NCI-H1048 (cell line): ENCODE measurements around the gene PLEKHG4B.
"Not testable (repeated sequence)": the region's sequence is repeated elsewhere in the genome, so short reads cannot be mapped to it uniquely, and the experiment has no call there.

Experiments
- DNase-seq: peaks from one replicate; lab custom pipeline; 2025; lab: John Stamatoyannopoulos, UW

PLEKHG4B gene, protein sequence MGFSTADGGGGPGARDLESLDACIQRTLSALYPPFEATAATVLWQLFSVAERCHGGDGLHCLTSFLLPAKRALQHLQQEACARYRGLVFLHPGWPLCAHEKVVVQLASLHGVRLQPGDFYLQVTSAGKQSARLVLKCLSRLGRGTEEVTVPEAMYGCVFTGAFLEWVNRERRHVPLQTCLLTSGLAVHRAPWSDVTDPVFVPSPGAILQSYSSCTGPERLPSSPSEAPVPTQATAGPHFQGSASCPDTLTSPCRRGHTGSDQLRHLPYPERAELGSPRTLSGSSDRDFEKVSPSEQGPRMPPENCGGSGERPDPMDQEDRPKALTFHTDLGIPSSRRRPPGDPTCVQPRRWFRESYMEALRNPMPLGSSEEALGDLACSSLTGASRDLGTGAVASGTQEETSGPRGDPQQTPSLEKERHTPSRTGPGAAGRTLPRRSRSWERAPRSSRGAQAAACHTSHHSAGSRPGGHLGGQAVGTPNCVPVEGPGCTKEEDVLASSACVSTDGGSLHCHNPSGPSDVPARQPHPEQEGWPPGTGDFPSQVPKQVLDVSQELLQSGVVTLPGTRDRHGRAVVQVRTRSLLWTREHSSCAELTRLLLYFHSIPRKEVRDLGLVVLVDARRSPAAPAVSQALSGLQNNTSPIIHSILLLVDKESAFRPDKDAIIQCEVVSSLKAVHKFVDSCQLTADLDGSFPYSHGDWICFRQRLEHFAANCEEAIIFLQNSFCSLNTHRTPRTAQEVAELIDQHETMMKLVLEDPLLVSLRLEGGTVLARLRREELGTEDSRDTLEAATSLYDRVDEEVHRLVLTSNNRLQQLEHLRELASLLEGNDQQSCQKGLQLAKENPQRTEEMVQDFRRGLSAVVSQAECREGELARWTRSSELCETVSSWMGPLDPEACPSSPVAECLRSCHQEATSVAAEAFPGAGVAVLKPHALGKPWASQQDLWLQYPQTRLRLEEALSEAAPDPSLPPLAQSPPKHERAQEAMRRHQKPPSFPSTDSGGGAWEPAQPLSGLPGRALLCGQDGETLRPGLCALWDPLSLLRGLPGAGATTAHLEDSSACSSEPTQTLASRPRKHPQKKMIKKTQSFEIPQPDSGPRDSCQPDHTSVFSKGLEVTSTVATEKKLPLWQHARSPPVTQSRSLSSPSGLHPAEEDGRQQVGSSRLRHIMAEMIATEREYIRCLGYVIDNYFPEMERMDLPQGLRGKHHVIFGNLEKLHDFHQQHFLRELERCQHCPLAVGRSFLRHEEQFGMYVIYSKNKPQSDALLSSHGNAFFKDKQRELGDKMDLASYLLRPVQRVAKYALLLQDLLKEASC (N-terminal part only)

DNA sequence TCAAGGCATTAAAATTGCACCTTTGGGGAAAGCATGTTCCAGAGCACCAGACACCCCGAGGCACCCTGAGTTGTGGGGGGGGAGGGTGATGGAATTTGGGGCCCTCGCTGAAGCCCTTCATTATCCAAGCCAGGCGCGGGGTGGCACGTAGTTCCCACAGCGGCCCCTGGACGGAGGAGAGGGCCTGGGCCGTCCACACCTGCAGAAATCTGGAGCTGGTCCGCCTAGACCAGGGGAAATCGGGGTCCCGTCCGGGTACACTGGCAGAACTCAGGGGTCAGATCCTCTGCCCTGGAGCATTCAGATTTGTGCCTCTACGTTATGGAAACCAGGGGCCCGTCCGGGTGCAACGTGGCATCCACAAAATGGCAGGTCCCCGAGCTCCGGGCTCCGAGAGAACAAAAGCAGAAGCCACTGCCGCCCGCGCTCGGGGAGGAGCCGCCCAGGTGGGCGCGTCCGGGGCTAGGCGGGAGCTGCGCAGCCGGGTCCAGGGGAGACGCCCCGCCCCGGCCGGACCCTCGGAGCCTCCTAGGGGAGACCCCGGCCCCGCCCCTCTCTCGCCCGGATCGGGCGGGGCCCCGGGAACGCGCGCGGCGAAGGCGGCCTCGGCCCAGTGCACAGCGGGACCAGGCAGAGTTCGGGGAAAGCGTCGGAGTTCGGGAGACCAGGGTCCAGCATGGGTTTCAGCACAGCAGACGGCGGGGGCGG lies at the start of gene PLEKHG4B:
PLEKHG4B (plus strand) TSS at position 613 of the 708 bp plus-strand sequence; CDS start at position 677, 64 bp downstream.
- DNase-seq, result peak; percentile 83

DNA sequence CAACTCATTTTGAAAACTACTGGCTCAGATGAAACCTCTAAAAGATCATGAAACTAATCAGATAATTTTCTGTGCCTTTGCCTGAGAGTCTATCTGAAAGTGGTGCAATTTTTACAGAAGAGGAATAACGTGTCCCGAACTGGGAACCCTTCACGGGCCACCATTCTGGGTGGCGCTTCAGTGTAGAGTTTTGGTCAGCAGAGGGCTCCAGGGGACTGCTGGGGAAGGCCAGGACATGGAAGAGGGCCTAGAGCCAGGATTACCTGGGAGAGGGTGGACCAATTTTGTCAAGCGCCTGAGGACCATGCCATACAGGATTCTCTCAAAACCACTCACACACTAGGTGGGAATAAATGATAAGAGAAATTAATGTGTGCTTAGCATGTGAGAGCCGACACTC lies 49.7 kb upstream of the PLEKHG4B start:
- no peak for DNase-seq

DNA sequence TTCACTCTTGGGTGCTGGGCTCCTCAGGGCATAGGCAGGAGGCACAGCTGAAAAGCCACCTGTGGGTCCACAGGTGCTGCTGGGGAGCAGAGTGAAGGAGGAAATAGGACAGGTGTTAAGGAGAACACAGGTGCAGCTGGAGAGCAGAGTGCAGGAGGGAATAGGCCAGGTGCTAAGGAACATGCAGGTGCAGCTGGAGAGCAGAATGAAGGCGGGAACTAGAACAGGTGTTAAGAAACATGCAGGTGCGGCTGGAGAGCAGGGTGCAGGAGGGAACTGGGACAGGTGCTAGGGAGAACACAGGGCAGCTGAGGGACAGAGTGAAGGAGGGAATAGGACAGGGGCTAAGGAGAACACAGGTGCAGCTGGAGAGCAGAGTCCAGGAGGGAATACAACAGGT lies 43.8 kb upstream of the PLEKHG4B start:
- no peak for DNase-seq

DNA sequence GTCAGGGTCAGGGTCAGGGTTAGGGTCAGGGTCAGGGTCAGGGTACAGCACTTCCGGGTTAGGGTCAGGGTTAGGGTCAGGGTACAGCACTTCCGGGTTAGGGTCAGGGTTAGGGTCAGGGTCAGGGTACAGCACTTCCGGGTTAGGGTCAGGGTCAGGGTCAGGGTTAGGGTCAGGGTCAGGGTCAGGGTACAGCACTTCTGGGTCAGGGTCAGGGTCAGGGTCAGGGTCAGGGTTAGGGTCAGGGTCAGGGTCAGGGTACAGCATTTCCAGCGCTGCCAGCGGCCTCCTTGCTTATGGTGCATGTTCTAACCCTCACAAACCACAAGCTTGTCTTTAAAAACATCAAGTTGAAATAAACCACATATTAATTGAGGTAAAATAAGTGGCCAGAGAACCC lies 42.4 kb upstream of the PLEKHG4B start:
- not testable (repeated sequence) for DNase-seq

DNA sequence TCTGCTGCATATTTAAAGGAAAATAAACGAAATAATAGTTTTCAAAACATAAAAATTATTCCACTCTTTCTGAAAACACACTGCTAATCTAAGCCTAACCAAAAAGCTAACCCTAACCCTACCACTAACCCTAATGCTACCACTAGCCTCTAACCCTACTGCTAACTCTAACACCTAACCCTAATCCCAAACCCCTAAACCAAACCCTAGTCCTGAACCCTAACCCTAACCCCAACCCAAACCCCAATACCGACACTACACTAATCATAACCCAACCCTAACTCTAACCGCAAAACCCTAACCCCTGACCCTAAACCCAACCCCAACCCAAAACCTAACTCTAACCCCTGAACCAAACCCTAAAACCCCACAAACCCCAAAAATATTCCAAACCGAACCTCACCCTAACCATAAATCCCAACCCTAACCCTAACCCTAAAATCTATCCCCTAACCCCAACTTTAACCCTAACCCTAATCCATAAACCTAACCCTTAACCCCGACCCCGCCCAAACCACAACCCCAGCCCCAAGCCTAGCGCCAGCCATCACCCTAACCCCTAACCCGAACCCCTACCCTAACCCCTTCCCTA lies 41.9 kb upstream of the PLEKHG4B start:
- no peak for DNase-seq

DNA sequence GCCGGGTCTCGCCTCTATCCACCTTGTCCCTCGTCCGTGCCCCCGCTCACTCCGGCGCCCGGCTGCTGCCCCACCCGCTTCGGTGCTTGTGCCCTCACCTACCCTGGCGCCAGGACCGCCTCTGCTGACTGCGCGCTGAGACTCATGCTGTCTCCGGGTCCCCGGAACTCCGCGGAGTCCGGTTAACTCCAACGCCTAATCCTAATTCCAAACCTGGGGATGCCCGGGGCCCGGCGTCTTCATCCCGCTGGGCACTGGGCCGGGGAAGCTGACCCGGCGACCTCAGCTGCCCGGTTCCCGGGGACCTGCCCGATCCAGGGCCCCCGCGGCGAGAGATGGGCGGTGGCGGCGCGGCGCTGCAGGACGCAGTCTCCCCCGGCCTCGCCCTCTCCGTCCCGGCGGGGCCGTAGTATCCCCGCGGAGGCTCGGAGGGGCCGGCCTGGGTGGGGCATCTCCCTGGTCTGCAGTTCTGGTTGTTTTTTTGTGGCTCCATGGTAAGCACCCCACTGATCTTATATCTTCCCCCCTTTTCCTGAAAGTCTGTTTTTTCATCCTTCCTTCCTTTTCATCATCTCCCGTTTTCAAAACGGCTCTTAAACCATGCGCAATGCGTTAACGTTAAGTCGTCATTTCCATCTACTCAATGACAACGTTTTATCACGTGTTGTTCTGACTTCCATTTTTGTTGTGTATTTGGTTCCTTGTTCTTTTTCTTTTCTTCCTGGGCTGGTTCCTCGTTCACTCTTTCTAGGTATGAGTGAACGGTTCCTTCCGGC lies 41.1 kb upstream of the PLEKHG4B start:
- no peak for DNase-seq

DNA sequence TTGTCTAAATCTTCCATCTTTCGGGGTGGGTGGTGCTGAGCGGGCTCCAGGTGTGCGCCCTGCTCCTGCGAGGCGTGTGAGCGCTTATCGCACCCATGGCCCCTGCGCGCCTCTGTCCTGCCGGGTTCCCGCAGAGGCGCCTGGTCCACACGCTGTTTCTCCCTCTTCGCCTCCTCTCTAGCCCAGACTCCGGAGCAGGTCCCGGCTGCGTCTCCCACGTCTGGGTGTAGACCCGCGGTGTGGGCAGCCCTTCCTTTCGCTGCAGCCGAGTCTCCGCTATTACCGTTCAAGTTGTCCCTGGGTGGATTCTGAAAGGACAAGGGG lies 40.5 kb upstream of the PLEKHG4B start:
- DNase-seq, result no peak

DNA sequence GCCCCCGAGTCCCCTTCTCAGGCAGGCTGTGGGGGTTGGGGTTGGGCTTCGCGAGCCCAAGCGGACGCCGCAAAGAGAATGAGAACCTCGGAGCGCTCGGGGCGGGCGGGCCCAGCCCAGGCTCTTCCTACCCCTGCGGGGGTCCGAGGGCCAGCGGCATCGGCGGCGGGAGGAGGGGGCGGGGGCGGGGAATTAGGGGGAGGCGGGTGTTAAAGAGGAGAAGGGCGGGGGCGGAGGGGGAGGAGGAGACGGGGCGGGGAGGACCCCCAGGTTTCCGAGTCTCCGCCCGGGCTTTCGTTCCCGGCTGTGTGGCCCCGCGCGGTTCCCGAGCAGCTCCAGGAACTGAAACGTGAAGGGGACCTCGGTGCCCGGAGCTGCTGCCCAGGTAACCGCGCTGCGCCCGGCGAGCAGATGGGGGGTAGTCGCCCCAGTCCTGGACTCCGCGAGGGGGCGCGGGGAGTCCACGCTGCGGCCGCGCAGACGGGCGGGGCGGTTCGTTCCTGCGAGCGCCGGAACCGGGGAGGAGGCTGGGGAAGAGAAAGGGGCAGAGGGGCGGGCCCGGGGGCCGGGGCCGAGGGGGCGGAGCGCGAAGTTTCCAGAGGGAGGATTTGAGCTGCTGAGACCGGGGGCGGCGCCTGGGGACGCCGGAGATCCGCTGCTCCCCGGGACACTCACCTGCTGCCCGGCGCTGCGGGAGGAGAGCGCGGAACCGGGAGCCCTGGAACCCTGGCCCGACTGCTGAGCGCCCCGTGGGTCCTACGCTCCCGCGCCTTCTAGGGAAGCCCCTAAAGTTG lies 38.4 kb upstream of the PLEKHG4B start:
- DNase-seq, result peak; percentile 17

DNA sequence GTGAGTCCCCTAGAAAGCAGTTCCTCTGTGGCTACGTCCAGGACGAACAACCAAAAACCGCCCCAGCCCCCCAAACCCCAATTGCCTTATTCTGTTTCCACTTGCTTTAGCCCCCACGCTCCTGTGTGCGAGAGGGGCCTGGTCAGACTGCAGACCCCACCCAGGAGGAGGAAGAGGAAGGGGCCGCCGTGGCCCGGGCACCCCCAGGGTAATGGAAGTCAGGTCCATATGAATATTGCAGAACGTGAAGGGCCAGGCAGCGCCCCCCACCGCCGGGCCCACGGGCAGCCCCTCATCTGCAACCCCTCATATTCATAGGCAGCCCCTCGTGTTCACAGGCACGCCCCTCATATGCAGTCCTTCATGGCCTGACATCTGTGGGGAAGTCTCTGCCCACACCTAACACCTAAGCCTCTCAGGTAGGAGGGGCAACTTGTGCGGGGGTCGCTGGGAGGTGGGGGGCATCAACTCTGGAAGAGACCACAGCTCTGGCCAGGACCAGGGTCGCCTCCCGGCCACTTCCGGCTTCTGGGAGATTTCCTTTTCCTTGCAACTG lies 37.7 kb upstream of the PLEKHG4B start:
- no peak for DNase-seq

DNA sequence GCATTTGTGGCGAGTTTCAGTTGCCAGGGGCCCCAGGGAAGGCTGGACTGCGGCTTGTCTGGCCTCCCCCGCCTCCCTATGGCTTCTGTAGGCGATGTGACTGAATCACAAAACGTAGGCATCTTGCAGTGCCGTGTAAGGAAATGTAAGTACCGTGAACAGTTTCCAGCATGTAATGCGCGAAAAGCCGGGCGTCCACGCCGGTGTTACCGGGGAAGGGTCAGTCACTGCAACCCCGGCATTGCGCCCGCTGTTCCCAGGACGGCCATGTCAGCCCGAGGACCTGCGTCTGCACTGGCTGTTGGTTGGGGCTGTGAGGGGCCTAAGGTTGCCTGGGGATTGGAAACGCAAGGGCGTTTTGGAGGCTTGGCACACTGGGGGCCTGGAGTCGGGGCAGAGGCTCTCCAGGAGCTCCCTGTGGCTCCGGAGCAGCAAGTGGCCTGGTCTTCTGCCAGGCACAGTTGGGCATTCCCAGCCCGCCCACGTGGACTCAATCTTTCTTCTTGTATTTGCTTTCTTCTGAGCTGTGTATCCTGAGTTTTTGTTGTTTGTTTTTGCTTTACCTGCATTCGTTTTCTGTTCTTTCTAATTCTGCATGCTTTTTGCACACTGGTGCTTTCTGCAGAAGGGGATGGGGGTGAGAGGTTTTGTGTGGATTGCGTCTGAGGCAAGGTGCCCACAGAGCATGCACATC lies 36.9 kb upstream of the PLEKHG4B start:
- no peak for DNase-seq

DNA sequence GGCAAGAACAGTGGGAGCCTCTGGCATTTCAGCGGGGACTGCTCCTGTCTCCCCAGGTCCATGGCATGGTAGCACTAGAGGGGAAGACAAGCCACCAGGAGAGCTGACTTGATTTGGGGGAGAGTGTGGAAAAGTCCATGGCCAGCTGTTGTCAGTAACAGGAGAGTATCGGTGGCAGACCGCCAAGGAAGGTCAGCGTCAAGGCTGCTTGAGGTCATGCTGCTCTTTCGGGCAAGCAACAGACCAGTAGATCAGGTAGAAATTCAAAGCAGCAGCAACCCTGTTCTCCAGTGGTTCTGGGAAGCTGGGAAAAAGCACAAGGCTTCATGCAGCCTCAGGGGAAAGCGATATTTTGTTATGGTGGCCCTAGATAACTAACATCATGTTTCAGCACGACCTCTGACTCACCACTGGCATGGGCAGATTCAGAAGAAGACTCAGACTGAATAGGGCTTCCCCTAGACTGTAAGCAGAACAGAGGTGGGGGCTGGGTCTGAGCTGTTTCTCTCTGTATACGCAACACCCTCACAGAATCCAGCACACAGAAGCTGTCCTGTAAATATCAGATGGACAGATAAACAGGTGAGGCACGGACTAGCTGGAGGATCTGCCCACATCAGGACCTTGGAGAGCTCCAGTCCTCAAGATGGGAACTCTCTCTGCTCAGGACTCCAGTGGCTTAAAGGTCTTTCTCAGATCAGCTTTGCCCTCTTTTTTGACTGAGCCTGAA lies 35.2 kb upstream of the PLEKHG4B start:
- DNase-seq, result peak; percentile 16

DNA sequence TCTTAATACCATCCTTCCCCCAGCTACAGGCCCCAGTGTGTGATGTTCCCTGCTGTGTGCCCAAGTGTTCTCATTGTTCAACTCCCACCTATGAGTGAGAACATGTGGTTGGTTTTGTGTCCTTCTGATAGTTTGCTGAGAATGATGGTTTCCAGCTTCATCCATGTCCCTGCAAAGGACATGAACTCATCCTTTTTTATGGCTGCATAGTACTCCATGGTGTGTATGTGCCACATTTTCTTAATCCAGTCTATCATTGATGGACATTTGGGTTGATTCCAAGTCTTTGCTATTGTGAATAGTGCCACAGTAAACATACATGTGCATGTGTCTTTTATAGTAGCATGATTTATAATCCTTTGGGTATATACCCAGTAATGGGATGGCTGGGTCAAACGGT lies 31.7 kb upstream of the PLEKHG4B start:
- DNase-seq, result not testable (repeated sequence)

DNA sequence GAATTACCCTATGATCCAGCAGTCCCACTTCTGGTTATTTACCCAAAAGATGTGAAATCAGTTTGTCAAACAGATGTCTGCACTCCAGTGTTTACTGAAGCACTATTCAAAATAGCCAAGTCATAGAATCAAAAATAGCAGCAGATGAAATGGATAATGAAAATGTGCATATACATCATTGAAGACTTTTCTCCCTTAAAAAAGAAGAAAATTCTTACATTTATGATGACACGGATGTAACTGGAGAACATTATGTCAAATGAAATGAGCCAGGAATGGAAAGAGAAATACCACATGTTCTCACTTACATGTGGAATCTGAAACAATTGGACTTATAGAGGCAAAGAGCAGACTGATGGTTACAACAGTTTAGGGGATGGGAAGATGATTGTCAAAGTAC lies 21.5 kb upstream of the PLEKHG4B start:
- DNase-seq, result no peak

DNA sequence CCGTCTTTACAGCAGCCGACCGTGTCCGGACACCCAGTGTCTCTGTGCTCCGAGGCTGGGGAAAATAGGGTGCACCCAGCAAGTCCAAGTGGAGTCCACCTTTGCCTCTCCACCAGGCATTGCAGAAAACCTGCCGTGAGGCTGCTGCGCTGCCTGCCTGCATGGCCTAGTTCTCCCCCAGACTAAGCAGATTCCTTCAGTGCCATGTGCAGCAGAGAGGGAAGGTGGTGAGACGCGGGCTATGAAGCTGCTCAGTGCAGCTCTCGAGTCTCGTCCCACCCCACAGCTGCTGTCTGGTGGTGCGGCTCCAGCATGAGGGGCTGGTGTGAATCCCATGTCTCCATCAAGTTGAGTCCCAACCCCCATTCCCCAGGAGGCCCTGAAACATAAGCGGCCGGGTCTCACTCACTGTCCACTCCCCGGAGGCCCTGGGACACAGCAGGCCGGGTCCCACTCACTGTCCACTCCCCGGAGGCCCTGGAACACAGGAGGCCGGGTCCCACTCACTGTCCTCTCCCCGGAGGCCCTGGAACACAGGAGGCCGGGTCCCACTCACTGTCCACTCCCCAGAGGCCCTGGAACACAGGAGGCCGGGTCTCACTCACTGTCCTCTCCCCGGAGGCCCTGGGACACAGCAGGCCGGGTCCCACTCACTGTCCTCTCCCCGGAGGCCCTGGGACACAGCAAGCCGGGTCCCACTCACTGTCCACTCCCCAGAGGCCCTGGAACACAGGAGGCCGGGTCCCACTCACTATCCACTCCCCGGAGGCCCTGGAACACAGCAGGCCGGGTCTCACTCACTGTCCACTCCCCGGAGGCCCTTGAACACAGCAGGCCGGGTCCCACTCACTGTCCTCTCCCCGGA lies 19.4 kb upstream of the PLEKHG4B start:
- DNase-seq, result not testable (repeated sequence)

DNA sequence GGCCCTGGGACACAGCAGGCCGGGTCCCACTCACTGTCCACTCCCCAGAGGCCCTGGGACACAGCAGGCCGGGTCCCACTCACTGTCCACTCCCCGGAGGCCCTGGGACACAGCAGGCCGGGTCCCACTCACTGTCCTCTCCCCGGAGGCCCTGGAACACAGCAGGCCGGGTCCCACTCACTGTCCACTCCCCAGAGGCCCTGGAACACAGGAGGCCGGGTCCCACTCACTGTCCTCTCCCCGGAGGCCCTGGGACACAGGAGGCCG lies 18.9 kb upstream of the PLEKHG4B start:
- DNase-seq, result not testable (repeated sequence)

DNA sequence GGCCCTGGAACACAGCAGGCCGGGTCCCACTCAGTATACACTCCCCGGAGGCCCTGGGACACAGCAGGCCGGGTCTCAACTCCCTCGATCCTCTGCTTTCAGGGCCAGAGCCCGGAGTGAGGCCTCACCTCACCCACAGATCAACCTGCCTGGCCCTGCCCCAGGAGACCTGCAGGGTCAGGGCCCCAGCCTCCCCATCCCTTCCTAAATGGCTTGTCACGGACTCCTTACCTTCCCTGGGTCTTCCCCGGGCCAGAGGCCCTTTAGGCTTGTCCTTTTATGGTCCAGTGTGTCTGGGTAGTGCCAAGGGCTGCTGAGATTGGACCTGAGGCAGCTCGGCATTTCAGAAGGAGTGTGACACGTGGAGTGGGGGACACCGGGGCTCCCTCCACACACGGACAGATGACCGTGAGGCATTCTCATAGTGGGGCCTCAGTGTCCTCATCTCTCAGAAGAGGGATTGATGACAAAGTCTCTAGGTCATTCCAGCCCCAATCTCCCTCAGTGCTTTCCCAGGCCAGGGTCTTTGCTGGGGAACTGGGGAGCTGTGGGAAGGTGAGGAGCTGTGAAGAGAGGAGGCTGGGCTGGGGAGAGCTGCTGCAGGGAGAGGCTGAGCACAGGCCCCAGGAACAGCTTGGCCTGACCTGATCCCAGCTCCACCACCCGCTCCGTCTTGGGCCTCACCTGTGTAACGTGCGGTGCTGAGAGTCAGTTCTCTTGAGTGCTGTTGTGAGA lies 18.0 kb upstream of the PLEKHG4B start:
- no peak for DNase-seq
